Ishikawa (cell line): ENCODE results near the gene SYTL3.

Experiments used
- FOXM1 ChIP-seq: IDR thresholded peaks from 2 replicates; pipeline ENCODE4 v1.6.1; 2012; ENCODE audit warnings: low read depth, borderline replicate concordance
- NFIC ChIP-seq: IDR thresholded peaks from 2 replicates; pipeline ENCODE4 v1.6.1; 2012
- RAD21 ChIP-seq: IDR thresholded peaks from 2 replicates; pipeline ENCODE4 v1.6.1; 2012; ENCODE audit warnings: low read depth
- REST ChIP-seq: IDR thresholded peaks from 2 replicates; pipeline ENCODE4 v1.6.1; 2012; ENCODE audit warnings: low read depth, mild to moderate bottlenecking
- TAF1 ChIP-seq: IDR thresholded peaks from 2 replicates; pipeline ENCODE4 v1.6.1; 2012; ENCODE audit warnings: low read depth, mild to moderate bottlenecking
- TCF12 ChIP-seq: IDR thresholded peaks from 2 replicates; pipeline ENCODE4 v1.6.1; 2012; ENCODE audit warnings: low read depth
- USF1 ChIP-seq: IDR thresholded peaks from 2 replicates; pipeline ENCODE4 v1.6.1; 2012
- YY1 ChIP-seq: IDR thresholded peaks from 2 replicates; pipeline ENCODE4 v1.6.1; 2012; ENCODE audit warnings: low read depth
- TF ChIP-seq, protein P1 (sequence below): IDR thresholded peaks from 2 replicates; pipeline ENCODE4 v1.6.1; 2012

DNA sequence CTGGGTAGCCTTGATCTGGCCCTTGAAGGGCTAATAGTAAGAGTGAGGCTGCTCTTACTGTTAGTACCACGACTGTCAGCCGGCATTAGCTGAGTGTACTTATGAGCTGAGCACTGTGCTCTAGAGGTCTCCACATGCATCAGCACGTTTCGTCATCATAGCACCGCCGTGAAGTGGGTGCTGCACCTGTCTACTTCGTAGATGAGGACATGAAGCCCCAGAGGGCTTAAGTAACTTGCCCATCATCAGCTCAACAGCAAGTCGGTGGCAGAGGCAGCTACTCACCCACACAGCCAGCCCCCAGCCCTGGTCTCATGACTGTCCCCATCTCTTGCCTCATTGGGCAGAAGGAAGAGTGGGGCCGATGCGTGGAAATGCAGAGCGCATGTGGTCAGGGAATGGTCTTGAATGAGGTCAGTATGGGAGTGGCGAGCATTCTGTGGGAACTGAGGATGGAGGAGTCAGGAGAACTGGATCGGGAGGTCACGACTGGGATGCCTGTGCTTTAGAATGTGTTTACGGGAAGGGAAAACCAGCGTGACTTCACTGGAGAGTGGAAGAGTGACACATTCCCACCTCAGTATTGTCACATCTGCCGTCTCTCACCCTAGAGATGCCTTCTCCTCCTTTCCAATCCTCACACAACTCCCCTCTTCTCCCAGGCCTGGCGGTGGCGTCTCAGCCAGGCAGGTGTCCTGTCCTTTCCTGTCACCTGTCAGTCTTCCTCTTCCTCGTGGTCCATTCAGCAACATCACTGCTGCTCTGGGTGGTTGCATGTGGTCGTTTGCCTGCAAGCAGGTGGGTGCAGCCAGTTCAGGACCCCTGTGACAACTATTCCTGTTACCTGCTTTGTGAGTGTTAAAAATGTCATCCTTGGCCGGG, 6.0 kb downstream of the SYTL3 start:
- TF ChIP-seq TCF12 (no peak), RAD21 (no peak), NFIC (no peak), YY1 (no peak), TAF1 (no peak), REST (no peak), FOXM1 (no peak), USF1 (no peak)
- TF ChIP-seq, protein P1, sequence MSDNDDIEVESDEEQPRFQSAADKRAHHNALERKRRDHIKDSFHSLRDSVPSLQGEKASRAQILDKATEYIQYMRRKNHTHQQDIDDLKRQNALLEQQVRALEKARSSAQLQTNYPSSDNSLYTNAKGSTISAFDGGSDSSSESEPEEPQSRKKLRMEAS: no peak
